ENCODE measurements around the gene TBL1X.
"Not testable (repeated sequence)": the region's sequence is repeated elsewhere in the genome, so short reads cannot be mapped to it uniquely, and the experiment has no call there.

TBL1X gene

GRCh38 chrX:9529223-9529622 lies 64.4 kb downstream of the TBL1X start:
- H3K27ac ChIP-seq, result no peak overlapping the region
- no peak for TF ChIP-seq CTCF (conservative IDR thresholded peaks at IDR 0.05)
- TF ChIP-seq ZFX (IDR thresholded peaks at IDR 0.05), result no peak

GRCh38 chrX:9530848-9531274 lies 66.0 kb downstream of the TBL1X start:
- TF ChIP-seq CTCF (conservative IDR thresholded peaks at IDR 0.05), result no peak
- no peak for TF ChIP-seq ZFX (IDR thresholded peaks at IDR 0.05)
- H3K27ac ChIP-seq, result no peak overlapping the region

GRCh38 chrX:9532349-9532748 lies 67.5 kb downstream of the TBL1X start:
- no peak overlapping the region for H3K27ac ChIP-seq
- TF ChIP-seq ZFX (IDR thresholded peaks at IDR 0.05), result no peak
- no peak for TF ChIP-seq CTCF (conservative IDR thresholded peaks at IDR 0.05)

GRCh38 chrX:9533611-9534010 lies 68.8 kb downstream of the TBL1X start:
- H3K27ac ChIP-seq, result no peak overlapping the region; the same call in 1 of the 2 replicates
- TF ChIP-seq CTCF (conservative IDR thresholded peaks at IDR 0.05) (no peak), ZFX (IDR thresholded peaks at IDR 0.05) (no peak)

GRCh38 chrX:9534686-9535085 lies 69.8 kb downstream of the TBL1X start:
- TF ChIP-seq ZFX (IDR thresholded peaks at IDR 0.05), result no peak
- no peak overlapping the region for H3K27ac ChIP-seq

- no peak for TF ChIP-seq ZFX (IDR thresholded peaks at IDR 0.05)
- no peak for TF ChIP-seq CTCF (conservative IDR thresholded peaks at IDR 0.05)
- no peak overlapping the region for H3K27ac ChIP-seq
These were observed 70.2 kb downstream of the TBL1X start for GRCh38 chrX:9535101-9535500.

- H3K27ac ChIP-seq, result not testable (repeated sequence)
These were observed 71.3 kb downstream of the TBL1X start for GRCh38 chrX:9536156-9536555.

GRCh38 chrX:9537781-9538180 lies 72.9 kb downstream of the TBL1X start:
- TF ChIP-seq CTCF (conservative IDR thresholded peaks at IDR 0.05), result no peak
- no peak overlapping the region for H3K27ac ChIP-seq

- no peak overlapping the region for H3K27ac ChIP-seq
- TF ChIP-seq CTCF (conservative IDR thresholded peaks at IDR 0.05) (no peak), ZFX (IDR thresholded peaks at IDR 0.05) (no peak)
These were observed 73.7 kb downstream of the TBL1X start for GRCh38 chrX:9538544-9539045.
